ENCODE data around the gene OR13C4. TPM values are rescaled to one million over a fixed set of nuclear protein-coding genes. Genes with fewer than 3 reads are reported as not detected.

The OR13C4 gene
- total RNA-seq, 1 experiment from 2014 or later = not detected

- Histone ChIP-seq H3F3A (ENCODE audit: low read length, unreplicated experiment) (no peaks in the 10 kb centered on the region), H3K27ac (ENCODE audit: low read length) (no peak overlapping the region), H3K9me3 (ENCODE audit: low read length) (no peaks in the 10 kb centered on the region), H3K4me3 (ENCODE audit: low read length) (no peak overlapping the region), H3K27me3 (ENCODE audit: low read length) (no peaks in the 10 kb centered on the region), H3K9ac (ENCODE audit: low read length) (no peak overlapping the region), H3K4me2 (ENCODE audit: low read length) (no peak overlapping the region), H3K79me2 (ENCODE audit: low read length) (no peaks in the 10 kb centered on the region), H4K20me1 (ENCODE audit: low read length) (no peaks in the 10 kb centered on the region), H3K36me3 (ENCODE audit: low read depth, low read length) (no peaks in the 10 kb centered on the region), H3K4me1 (ENCODE audit: insufficient read depth, low read length) (no peaks in the 10 kb centered on the region), H3K9me2 (replicated peaks; ENCODE audit: low read length) (no peaks in the 10 kb centered on the region), H2AFZ (ENCODE audit: low read length) (no peak overlapping the region)
- POLR2A ChIA-PET (ENCODE audit: unreplicated experiment) = no interaction called here
- no TSS peak for BruUV-seq (replicated peaks)
- intact Hi-C loops (cut with micrococcal nuclease) = no loop called here
- DNase-seq = no peak
- CTCF ChIA-PET = no interaction called here
- no peak for ATAC-seq
- no peak for TF ChIP-seq EZH2phosphoT487 (IDR thresholded peaks at IDR 0.05; ENCODE audit: borderline replicate concordance, low read length)
- TF ChIP-seq EZH2 (IDR thresholded peaks at IDR 0.05; ENCODE audit: low read length, unreplicated experiment) = no peak
- TF ChIP-seq, protein P1, sequence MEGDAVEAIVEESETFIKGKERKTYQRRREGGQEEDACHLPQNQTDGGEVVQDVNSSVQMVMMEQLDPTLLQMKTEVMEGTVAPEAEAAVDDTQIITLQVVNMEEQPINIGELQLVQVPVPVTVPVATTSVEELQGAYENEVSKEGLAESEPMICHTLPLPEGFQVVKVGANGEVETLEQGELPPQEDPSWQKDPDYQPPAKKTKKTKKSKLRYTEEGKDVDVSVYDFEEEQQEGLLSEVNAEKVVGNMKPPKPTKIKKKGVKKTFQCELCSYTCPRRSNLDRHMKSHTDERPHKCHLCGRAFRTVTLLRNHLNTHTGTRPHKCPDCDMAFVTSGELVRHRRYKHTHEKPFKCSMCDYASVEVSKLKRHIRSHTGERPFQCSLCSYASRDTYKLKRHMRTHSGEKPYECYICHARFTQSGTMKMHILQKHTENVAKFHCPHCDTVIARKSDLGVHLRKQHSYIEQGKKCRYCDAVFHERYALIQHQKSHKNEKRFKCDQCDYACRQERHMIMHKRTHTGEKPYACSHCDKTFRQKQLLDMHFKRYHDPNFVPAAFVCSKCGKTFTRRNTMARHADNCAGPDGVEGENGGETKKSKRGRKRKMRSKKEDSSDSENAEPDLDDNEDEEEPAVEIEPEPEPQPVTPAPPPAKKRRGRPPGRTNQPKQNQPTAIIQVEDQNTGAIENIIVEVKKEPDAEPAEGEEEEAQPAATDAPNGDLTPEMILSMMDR (conservative IDR thresholded peaks at IDR 0.05; ENCODE audit: low read depth, low read length) = no peak
Observed at GRCh38 chr9:104482921-104483570, 44.0 kb downstream of the OR13C4 start.

Other genes starting within 250 kb of the OR13C4 start
- not detected in 2 replicates for gene OR13F1, start 22.9 kb downstream of the OR13C4 start, total RNA-seq (2014; rRNA removed)
- not detected in 2 replicates for gene OR13C3, start 9.6 kb upstream of the OR13C4 start, total RNA-seq (2014; rRNA removed)
- gene OR13C8, start 42.0 kb upstream of the OR13C4 start, total RNA-seq (2014; rRNA removed) = not detected in 2 replicates
- gene OR13C5, start 72.2 kb upstream of the OR13C4 start, total RNA-seq (2014; rRNA removed) = not detected in 2 replicates
- not detected in 2 replicates for gene OR13C2, start 78.4 kb upstream of the OR13C4 start, total RNA-seq (2014; rRNA removed)
- not detected in 2 replicates for gene OR13C9, start 91.0 kb upstream of the OR13C4 start, total RNA-seq (2014; rRNA removed)
- not detected in 2 replicates for gene OR13D1, start 167.3 kb upstream of the OR13C4 start, total RNA-seq (2014; rRNA removed)
- gene NIPSNAP3A, start 220.5 kb upstream of the OR13C4 start, total RNA-seq (2014; rRNA removed) = 8.6 and 9.1 TPM in 2 replicates
- 0.26 and 0.58 TPM in 2 replicates for gene NIPSNAP3B, start 236.9 kb upstream of the OR13C4 start, total RNA-seq (2014; rRNA removed)